PC-3 (cell line): Measurements from ENCODE around the gene MICOS13. TPM values are rescaled to one million over a fixed set of nuclear protein-coding genes. Genes with fewer than 3 reads are reported as not detected.
A peak's percentile ranks its signal among the peaks of the same experiment; 100 is the strongest.

Experiments used
- ATAC-seq: fragments of 200-7000 bp; cut with Tn5 transposase; 2 replicates; pipeline ENCODE4 v1.9.1; 2020; ENCODE audit warnings: mild to moderate bottlenecking, moderate library complexity
- BruUV-seq: library from RNA; stranded (reverse); fragments of 400-500 nt; replicated peaks from 2 replicates; lab custom pipeline; 2021; lab: Mats Ljungman, UMichigan
- CTCF ChIA-PET: fragments of 300-600 bp; sonication (Branson Sonifier 250); formaldehyde crosslinking; loops from one replicate; lab custom pipeline; 2022; ENCODE audit warnings: antibody characterized with exemption; lab: Charles Lee
- POLR2A ChIA-PET: fragments of 300-600 bp; sonication (Branson Sonifier 250); formaldehyde crosslinking; loops from one replicate; lab custom pipeline; 2022; ENCODE audit warnings: antibody characterized with exemption; ENCODE audit not compliant: unreplicated experiment; lab: Charles Lee
- DNase-seq: peaks from one replicate; pipeline ENCODE4 v3.0.0-alpha.2; 2015
- H2AFZ ChIP-seq: fragments of 300-600 bp; sonication (generic); 2 replicates; pipeline ENCODE4 v1.6.0; 2016; ENCODE audit warnings: antibody characterized with exemption, low read length
- H3F3A ChIP-seq: fragments of 300-600 bp; sonication (generic); one replicate; pipeline ENCODE4 v1.6.0; 2017; ENCODE audit warnings: antibody characterized with exemption, low read length, control low read depth, mild to moderate bottlenecking; ENCODE audit not compliant: unreplicated experiment
- H3K27ac ChIP-seq: fragments of 300-600 bp; sonication (generic); 2 replicates; pipeline ENCODE4 v1.5.1; 2016; ENCODE audit warnings: mild to moderate bottlenecking, low read length
- H3K27me3 ChIP-seq: fragments of 300-600 bp; sonication (generic); 2 replicates; pipeline ENCODE4 v1.6.1; 2016; ENCODE audit warnings: low read length, mixed read lengths
- H3K36me3 ChIP-seq: fragments of 300-600 bp; sonication (generic); 2 replicates; pipeline ENCODE4 v1.6.1; 2016; ENCODE audit warnings: low read depth, mixed run types, low read length, mixed read lengths
- H3K4me1 ChIP-seq: fragments of 300-600 bp; sonication (generic); 2 replicates; pipeline ENCODE4 v1.5.1; 2016; ENCODE audit warnings: low read length; ENCODE audit not compliant: insufficient read depth
- H3K4me2 ChIP-seq: fragments of 300-600 bp; sonication (generic); 2 replicates; pipeline ENCODE4 v1.6.0; 2016; ENCODE audit warnings: low read length
- H3K4me3 ChIP-seq: fragments of 300-600 bp; sonication (generic); 2 replicates; pipeline ENCODE4 v1.5.1; 2016; ENCODE audit warnings: mild to moderate bottlenecking, low read length, mixed read lengths
- H3K79me2 ChIP-seq: fragments of 300-600 bp; sonication (generic); 2 replicates; pipeline ENCODE4 v1.6.1; 2017; ENCODE audit warnings: low read length, mixed read lengths
- H3K9ac ChIP-seq: fragments of 300-600 bp; sonication (generic); 2 replicates; pipeline ENCODE4 v1.6.0; 2016; ENCODE audit warnings: mild to moderate bottlenecking, low read length
- H3K9me2 ChIP-seq: fragments of 300-600 bp; sonication (generic); replicated peaks from 2 replicates; pipeline ENCODE4 v1.6.1; 2016; ENCODE audit warnings: mixed run types, low read length, mixed read lengths
- H3K9me3 ChIP-seq: fragments of 300-600 bp; sonication (generic); 2 replicates; pipeline ENCODE4 v1.6.1; 2016; ENCODE audit warnings: low read length, mixed read lengths
- H4K20me1 ChIP-seq: fragments of 300-600 bp; sonication (generic); 2 replicates; pipeline ENCODE4 v1.6.1; 2016; ENCODE audit warnings: low read length, mixed read lengths
- EZH2 ChIP-seq: fragments of 300-600 bp; sonication (generic); IDR thresholded peaks from one replicate; pipeline ENCODE4 v1.6.1; 2017; ENCODE audit warnings: antibody characterized with exemption, mild to moderate bottlenecking, low read length; ENCODE audit not compliant: unreplicated experiment
- EZH2phosphoT487 ChIP-seq: fragments of 300-600 bp; sonication (generic); IDR thresholded peaks from 2 replicates; pipeline ENCODE4 v1.6.1; 2018; ENCODE audit warnings: mild to moderate bottlenecking, antibody characterized with exemption, low read length, borderline replicate concordance
- intact Hi-C: fragments of 100-400 bp; cut with micrococcal nuclease; formaldehyde crosslinking; loops from 2 replicates; pipeline ENCODE4 v1.9.0; 2023
- total RNA-seq: library from RNA; depleted of rRNA; stranded (reverse); fragments of >200 nt; gene quantifications from 2 replicates; pipeline ENCODE4 v1.2.3, GENCODE V29; 2014
- TF ChIP-seq, protein P1 (sequence below): fragments of 300-600 bp; sonication (generic); conservative IDR thresholded peaks from 2 replicates; pipeline ENCODE4 v1.5.1; 2017; ENCODE audit warnings: antibody characterized with exemption, low read depth, mild to moderate bottlenecking, low read length

MICOS13 gene
- total RNA-seq, 1 experiment from 2014 or later, result 456 TPM

DNA sequence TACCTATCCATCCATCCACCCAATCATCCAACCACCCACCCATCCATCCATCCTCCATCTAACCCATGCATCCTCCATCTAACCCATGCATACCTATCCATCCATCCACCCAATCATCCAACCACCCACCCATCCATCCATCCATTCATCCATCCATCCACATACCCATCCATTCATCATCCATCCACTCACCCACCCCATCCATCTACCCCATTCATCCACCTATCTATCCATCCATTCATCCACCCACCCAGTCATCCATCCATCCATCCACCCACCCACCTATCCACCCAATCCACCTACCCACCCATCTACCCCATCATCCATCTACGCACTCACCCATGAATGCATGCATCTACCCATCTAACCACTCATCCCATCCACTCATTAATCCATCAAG, 6.6 kb downstream of the MICOS13 start:
- no TSS peak for BruUV-seq
- Histone ChIP-seq H3K9ac (no peak overlapping the region), H3K4me1 (no peaks in the 10 kb centered on the region), H3K36me3 (peaks cover 12% of the 10 kb centered on the region), H3K9me3 (no peaks in the 10 kb centered on the region), H3K79me2 (no peaks in the 10 kb centered on the region), H3K27me3 (no peaks in the 10 kb centered on the region), H4K20me1 (no peaks in the 10 kb centered on the region), H2AFZ (no peak overlapping the region), H3K4me2 (no peak overlapping the region), H3K9me2 (no peaks in the 10 kb centered on the region), H3F3A (no peaks in the 10 kb centered on the region), H3K4me3 (no peak overlapping the region), H3K27ac (no peak overlapping the region)
- intact Hi-C loops, result no loop called here
- CTCF ChIA-PET, result no interaction called here
- no peak for TF ChIP-seq EZH2phosphoT487
- TF ChIP-seq, protein P1, sequence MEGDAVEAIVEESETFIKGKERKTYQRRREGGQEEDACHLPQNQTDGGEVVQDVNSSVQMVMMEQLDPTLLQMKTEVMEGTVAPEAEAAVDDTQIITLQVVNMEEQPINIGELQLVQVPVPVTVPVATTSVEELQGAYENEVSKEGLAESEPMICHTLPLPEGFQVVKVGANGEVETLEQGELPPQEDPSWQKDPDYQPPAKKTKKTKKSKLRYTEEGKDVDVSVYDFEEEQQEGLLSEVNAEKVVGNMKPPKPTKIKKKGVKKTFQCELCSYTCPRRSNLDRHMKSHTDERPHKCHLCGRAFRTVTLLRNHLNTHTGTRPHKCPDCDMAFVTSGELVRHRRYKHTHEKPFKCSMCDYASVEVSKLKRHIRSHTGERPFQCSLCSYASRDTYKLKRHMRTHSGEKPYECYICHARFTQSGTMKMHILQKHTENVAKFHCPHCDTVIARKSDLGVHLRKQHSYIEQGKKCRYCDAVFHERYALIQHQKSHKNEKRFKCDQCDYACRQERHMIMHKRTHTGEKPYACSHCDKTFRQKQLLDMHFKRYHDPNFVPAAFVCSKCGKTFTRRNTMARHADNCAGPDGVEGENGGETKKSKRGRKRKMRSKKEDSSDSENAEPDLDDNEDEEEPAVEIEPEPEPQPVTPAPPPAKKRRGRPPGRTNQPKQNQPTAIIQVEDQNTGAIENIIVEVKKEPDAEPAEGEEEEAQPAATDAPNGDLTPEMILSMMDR, result no peak
- TF ChIP-seq EZH2, result no peak
- no peak for ATAC-seq
- POLR2A ChIA-PET, result no interaction called here
- no peak for DNase-seq

DNA sequence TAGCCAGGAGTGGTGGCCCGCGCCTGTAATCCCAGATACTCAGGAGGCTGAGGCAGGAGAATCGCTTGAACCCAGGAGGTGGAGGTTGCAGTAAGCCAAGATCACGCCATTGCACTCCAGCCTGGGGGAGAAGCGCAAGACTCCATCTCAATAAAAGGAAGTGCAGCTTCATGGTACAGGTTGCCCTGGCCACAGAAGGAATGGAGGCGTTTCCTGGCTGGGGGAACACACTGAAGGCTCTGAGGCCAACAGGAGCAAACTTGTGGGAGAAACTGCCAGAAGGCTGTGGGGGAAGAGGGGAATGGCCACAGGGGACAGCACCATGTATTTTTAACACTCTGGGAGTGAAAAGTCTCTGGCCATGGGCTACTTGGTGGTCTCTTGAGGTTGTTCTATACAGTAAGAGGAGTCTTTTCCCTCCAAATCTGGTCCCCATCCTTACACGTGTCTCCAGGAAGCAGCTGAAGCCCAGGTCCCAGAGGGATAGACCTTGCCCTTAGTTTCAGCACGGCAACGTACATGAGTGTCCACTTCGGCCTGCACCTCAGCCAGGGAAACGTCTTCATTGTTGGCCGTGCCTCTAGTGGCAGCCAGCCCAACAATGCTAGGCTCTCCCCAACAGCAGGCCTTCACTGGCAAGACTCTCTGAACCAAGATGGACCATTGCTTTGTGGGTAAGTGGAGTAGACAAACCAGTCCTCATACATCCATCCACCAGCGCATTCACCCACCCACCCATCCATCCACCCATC, 7.4 kb downstream of the MICOS13 start:
- Histone ChIP-seq H3K9me3 (no peaks in the 10 kb centered on the region), H3K9ac (no peak overlapping the region), H3K4me2 (no peak overlapping the region), H3K4me1 (no peaks in the 10 kb centered on the region), H3K36me3 (peaks cover 17% of the 10 kb centered on the region), H3K27me3 (no peaks in the 10 kb centered on the region), H3K9me2 (no peaks in the 10 kb centered on the region), H3F3A (no peaks in the 10 kb centered on the region), H3K4me3 (no peak overlapping the region), H3K27ac (no peak overlapping the region), H3K79me2 (no peaks in the 10 kb centered on the region), H4K20me1 (no peaks in the 10 kb centered on the region), H2AFZ (no peak overlapping the region)
- no peak for DNase-seq
- ChIA-PET POLR2A (no interaction called here), CTCF (no interaction called here)
- BruUV-seq, result no TSS peak
- TF ChIP-seq EZH2phosphoT487, result no peak
- no peak for ATAC-seq
- intact Hi-C loops, result no loop called here

DNA sequence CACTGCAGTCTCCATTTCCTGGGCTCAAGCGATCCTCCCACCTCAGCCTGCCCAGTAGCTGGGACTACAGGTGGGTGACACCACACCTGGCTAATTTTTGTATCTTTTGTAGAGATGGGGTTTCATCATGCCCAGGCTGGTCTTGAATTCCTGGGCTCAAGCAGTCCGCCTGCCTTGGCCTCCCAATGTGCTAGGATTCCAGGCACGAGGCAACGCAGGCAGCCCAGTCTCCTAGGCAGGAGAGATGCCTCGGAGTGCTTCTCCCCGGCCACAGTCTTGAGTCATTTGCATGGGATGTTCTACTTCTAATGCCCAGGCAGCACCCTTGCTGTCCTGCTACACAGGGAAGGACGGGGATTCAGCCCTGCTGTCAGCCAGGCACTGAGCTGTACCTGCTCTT, 8.7 kb downstream of the MICOS13 start:
- Histone ChIP-seq H3F3A (no peaks in the 10 kb centered on the region), H3K4me3 (no peak overlapping the region), H3K4me1 (no peaks in the 10 kb centered on the region), H3K27ac (no peak overlapping the region), H3K27me3 (no peaks in the 10 kb centered on the region), H3K9me3 (no peaks in the 10 kb centered on the region), H3K9ac (no peak overlapping the region), H2AFZ (no peak overlapping the region), H3K36me3 (peaks cover 30% of the 10 kb centered on the region), H3K9me2 (no peaks in the 10 kb centered on the region), H3K79me2 (no peaks in the 10 kb centered on the region), H4K20me1 (no peaks in the 10 kb centered on the region), H3K4me2 (no peak overlapping the region)
- POLR2A ChIA-PET, result no interaction called here
- intact Hi-C loops, result no loop called here
- TF ChIP-seq, protein P1, result no peak
- no peak for TF ChIP-seq EZH2
- TF ChIP-seq EZH2phosphoT487, result no peak
- DNase-seq (no peak), ATAC-seq (0 out of 2 replicates have a peak, but pooled peaks have one; percentile 10)
- CTCF ChIA-PET, result no interaction called here
- BruUV-seq, result no TSS peak
